ENCODE data around the gene ALDH2.

GRCh38 chr12:111756681-111757080 lies 10.1 kb upstream of the ALDH2 start:
- TF ChIP-seq, protein P1, sequence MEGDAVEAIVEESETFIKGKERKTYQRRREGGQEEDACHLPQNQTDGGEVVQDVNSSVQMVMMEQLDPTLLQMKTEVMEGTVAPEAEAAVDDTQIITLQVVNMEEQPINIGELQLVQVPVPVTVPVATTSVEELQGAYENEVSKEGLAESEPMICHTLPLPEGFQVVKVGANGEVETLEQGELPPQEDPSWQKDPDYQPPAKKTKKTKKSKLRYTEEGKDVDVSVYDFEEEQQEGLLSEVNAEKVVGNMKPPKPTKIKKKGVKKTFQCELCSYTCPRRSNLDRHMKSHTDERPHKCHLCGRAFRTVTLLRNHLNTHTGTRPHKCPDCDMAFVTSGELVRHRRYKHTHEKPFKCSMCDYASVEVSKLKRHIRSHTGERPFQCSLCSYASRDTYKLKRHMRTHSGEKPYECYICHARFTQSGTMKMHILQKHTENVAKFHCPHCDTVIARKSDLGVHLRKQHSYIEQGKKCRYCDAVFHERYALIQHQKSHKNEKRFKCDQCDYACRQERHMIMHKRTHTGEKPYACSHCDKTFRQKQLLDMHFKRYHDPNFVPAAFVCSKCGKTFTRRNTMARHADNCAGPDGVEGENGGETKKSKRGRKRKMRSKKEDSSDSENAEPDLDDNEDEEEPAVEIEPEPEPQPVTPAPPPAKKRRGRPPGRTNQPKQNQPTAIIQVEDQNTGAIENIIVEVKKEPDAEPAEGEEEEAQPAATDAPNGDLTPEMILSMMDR (IDR thresholded peaks at IDR 0.05; ENCODE audit: insufficient read depth, low read length, poor library complexity, severe bottlenecking) = no peak
- no peak for TF ChIP-seq EZH2phosphoT487 (conservative IDR thresholded peaks at IDR 0.05; ENCODE audit: low read length)

All from SU-DHL-6 (cell line).